Uterus (tissue), 4 donors: ENCODE data around the gene GJB4. TPM values are rescaled to one million over a fixed set of nuclear protein-coding genes. Genes with fewer than 3 reads are reported as not detected.
"Not testable (repeated sequence)": the region's sequence is repeated elsewhere in the genome, so short reads cannot be mapped to it uniquely, and the experiment has no call there.

Experiments used
- DNase-seq, 2 donors: peaks; one replicate each; pipeline ENCODE4 v3.0.0-alpha.2; 2019 to 2020
- H3K27ac ChIP-seq, 2 donors: fragments of 200-600 bp; sonication (generic); 1 replicate in 1 of 2; 2 replicates in 1 of 2; pipeline ENCODE4 v1.5.1; 2016 to 2018
- H3K27me3 ChIP-seq, 2 donors: fragments of 200-600 bp; sonication (generic); one replicate each; pipeline ENCODE4 v1.5.1; 2018 to 2019; ENCODE audit warnings: control low read depth in 1 of 2
- H3K36me3 ChIP-seq, 2 donors: fragments of 200-600 bp; sonication (generic); one replicate each; pipeline ENCODE4 v1.5.1; 2019; ENCODE audit warnings: control low read depth in 1 of 2
- H3K4me1 ChIP-seq, 2 donors: fragments of 200-600 bp; sonication (generic); one replicate each; pipeline ENCODE4 v1.5.1; 2018 to 2019; ENCODE audit warnings: control low read depth in 1 of 2
- H3K4me3 ChIP-seq, 2 donors: fragments of 200-600 bp; sonication (generic); 1 replicate in 1 of 2; 2 replicates in 1 of 2; pipeline ENCODE4 v1.5.1; 2018 to 2019; ENCODE audit warnings: mild to moderate bottlenecking in 1 of 2
- H3K9me3 ChIP-seq, 2 donors: fragments of 200-600 bp; sonication (generic); one replicate each; pipeline ENCODE4 v1.5.1; 2019; ENCODE audit warnings: control low read depth in 1 of 2
- CTCF ChIP-seq, 4 experiments: fragments of 200-600 bp in 2 of 4; fragments of 450-650 bp in 2 of 4; sonication (generic) in 2 of 4; IDR thresholded peaks; one replicate each; pipeline ENCODE4 v1.5.1; 2016 to 2019; ENCODE audit warnings: antibody characterized with exemption in 4 of 4, mild to moderate bottlenecking in 2 of 4, moderate library complexity in 1 of 4
- POLR2A ChIP-seq, 2 donors: fragments of 450-650 bp; IDR thresholded peaks; one replicate each; pipeline ENCODE4 v1.6.1; 2016; ENCODE audit warnings: antibody characterized with exemption in 2 of 2, mild to moderate bottlenecking in 1 of 2, moderate library complexity in 1 of 2
- intact Hi-C: fragments of 100-400 bp; cut with DNase I; formaldehyde crosslinking; loops from one replicate; pipeline ENCODE4 v1.15.1; 2023; ENCODE audit warnings: low total_unique reads
- total RNA-seq, 4 donors: library from RNA; depleted of rRNA in 3 of 4; stranded (reverse); fragments of >200 nt in 3 of 4; gene quantifications; one replicate each; pipeline versions ENCODE4 v1.1.0 to v1.2.4, GENCODE V29; 2014 to 2023
- donor health status: DM: yes; HTN: yes; CAD: no.

Gene GJB4
- total RNA-seq, 4 donors from 2014 or later = not detected

- DNase-seq = no peak
- Histone ChIP-seq H3K27ac (no peak overlapping the region), H3K4me1 (no peaks in the 10 kb centered on the region), H3K36me3 (no peaks in the 10 kb centered on the region), H3K27me3 (no peaks in the 10 kb centered on the region), H3K4me3 (no peak overlapping the region), H3K9me3 (no peaks in the 10 kb centered on the region)
- intact Hi-C loops = no loop called here
- TF ChIP-seq CTCF (IDR thresholded peaks at IDR 0.05) (no peak), POLR2A (IDR thresholded peaks at IDR 0.05) (no peak)
Measured at GRCh38 chr1:34730485-34730884, 29.1 kb upstream of the GJB4 start.

GRCh38 chr1:34732831-34733230 is 26.7 kb upstream of the GJB4 start:
- H3K4me1 ChIP-seq, H3K27me3 ChIP-seq, intact Hi-C loops, DNase-seq, H3K27ac ChIP-seq, H3K36me3 ChIP-seq, H3K9me3 ChIP-seq, H3K4me3 ChIP-seq: not testable (repeated sequence)

GRCh38 chr1:34736692-34737091 is 22.8 kb upstream of the GJB4 start:
- Histone ChIP-seq H3K4me3 (no peak overlapping the region), H3K36me3 (no peaks in the 10 kb centered on the region), H3K4me1 (no peaks in the 10 kb centered on the region), H3K27ac (no peak overlapping the region), H3K9me3 (no peaks in the 10 kb centered on the region), H3K27me3 (no peaks in the 10 kb centered on the region)
- TF ChIP-seq CTCF (IDR thresholded peaks at IDR 0.05) (no peak), POLR2A (IDR thresholded peaks at IDR 0.05) (no peak)
- DNase-seq = no peak
- intact Hi-C loops = no loop called here

- H3K27me3 ChIP-seq, H3K9me3 ChIP-seq, H3K36me3 ChIP-seq, H3K4me3 ChIP-seq, DNase-seq, H3K27ac ChIP-seq, intact Hi-C loops, H3K4me1 ChIP-seq: not testable (repeated sequence)
Measured at GRCh38 chr1:34737236-34737635, 22.3 kb upstream of the GJB4 start.

- Histone ChIP-seq H3K27ac (no peak overlapping the region), H3K36me3 (no peaks in the 10 kb centered on the region), H3K4me3 (no peak overlapping the region), H3K4me1 (no peaks in the 10 kb centered on the region), H3K27me3 (no peaks in the 10 kb centered on the region), H3K9me3 (no peaks in the 10 kb centered on the region)
- intact Hi-C loops = no loop called here
- no peak for DNase-seq
- TF ChIP-seq CTCF (IDR thresholded peaks at IDR 0.05) = no peak
- TF ChIP-seq POLR2A (IDR thresholded peaks at IDR 0.05) = no peak
Measured at GRCh38 chr1:34739613-34740012, 19.9 kb upstream of the GJB4 start.

- no peak for TF ChIP-seq CTCF (IDR thresholded peaks at IDR 0.05)
- no peak for TF ChIP-seq POLR2A (IDR thresholded peaks at IDR 0.05)
- Histone ChIP-seq H3K9me3 (no peaks in the 10 kb centered on the region), H3K4me1 (no peaks in the 10 kb centered on the region), H3K27me3 (no peaks in the 10 kb centered on the region), H3K4me3 (no peak overlapping the region), H3K36me3 (no peaks in the 10 kb centered on the region), H3K27ac (no peak overlapping the region)
- intact Hi-C loops = no loop called here
- no peak for DNase-seq
Measured at GRCh38 chr1:34740161-34740868, 19.2 kb upstream of the GJB4 start.
